Kidney epithelial cell (primary cell): ENCODE measurements around the gene BMP6. TPM values are rescaled to one million over a fixed set of nuclear protein-coding genes. Genes with fewer than 3 reads are reported as not detected.

Experiments
- DNase-seq: peaks from one replicate; pipeline ENCODE4 v3.0.0-alpha.2; 2010; ENCODE audit warnings: low read depth
- H3K27me3 ChIP-seq: 2 replicates; pipeline ENCODE4 v1.6.0; 2011; ENCODE audit warnings: low read length; ENCODE audit not compliant: control insufficient read depth, insufficient read depth
- H3K36me3 ChIP-seq: 2 replicates; pipeline ENCODE4 v1.5.1; 2011; ENCODE audit warnings: low read length; ENCODE audit not compliant: control insufficient read depth, insufficient read depth
- H3K4me3 ChIP-seq: 2 replicates; pipeline ENCODE4 v1.5.1; 2011; ENCODE audit warnings: low read depth, mild to moderate bottlenecking, control low read depth, low read length
- CTCF ChIP-seq: IDR thresholded peaks from 2 replicates; pipeline ENCODE4 v1.5.1; 2011; ENCODE audit warnings: mild to moderate bottlenecking, moderate library complexity, low read length, control low read depth, inconsistent platforms; ENCODE audit not compliant: insufficient read depth, poor library complexity, severe bottlenecking
- total RNA-seq: library from RNA; depleted of rRNA; stranded (reverse); fragments of >200 nt; gene quantifications from 2 replicates; pipeline ENCODE4 v1.2.3, GENCODE V29; 2015

The BMP6 gene
- total RNA-seq, 1 donor from 2014 or later = 1.1 TPM

- Histone ChIP-seq H3K36me3 (no peaks in the 10 kb centered on the region), H3K27me3 (no peaks in the 10 kb centered on the region), H3K4me3 (no peak overlapping the region)
- TF ChIP-seq CTCF = no peak
- no peak for DNase-seq
Measured at GRCh38 chr6:7819431-7820015, 93.6 kb downstream of the BMP6 start.

- Histone ChIP-seq H3K4me3 (no peak overlapping the region), H3K27me3 (no peaks in the 10 kb centered on the region), H3K36me3 (no peaks in the 10 kb centered on the region)
- no peak for TF ChIP-seq CTCF
- no peak for DNase-seq
Measured at GRCh38 chr6:7820288-7820835, 94.5 kb downstream of the BMP6 start.

- no peaks in the 10 kb centered on the region for H3K36me3 ChIP-seq
- TF ChIP-seq CTCF = no peak
- DNase-seq = no peak
- no peak overlapping the region for H3K4me3 ChIP-seq
- H3K27me3 ChIP-seq = no peaks in the 10 kb centered on the region
Measured at GRCh38 chr6:7821426-7821825, 95.5 kb downstream of the BMP6 start.

- H3K4me3 ChIP-seq = no peak overlapping the region
- H3K27me3 ChIP-seq = no peaks in the 10 kb centered on the region
- no peak for TF ChIP-seq CTCF
- no peak for DNase-seq
- H3K36me3 ChIP-seq = no peaks in the 10 kb centered on the region
Measured at GRCh38 chr6:7823552-7823951, 97.7 kb downstream of the BMP6 start.

- no peak for DNase-seq
- no peak overlapping the region for H3K4me3 ChIP-seq
- TF ChIP-seq CTCF = no peak
- no peaks in the 10 kb centered on the region for H3K27me3 ChIP-seq
- H3K36me3 ChIP-seq = no peaks in the 10 kb centered on the region
Measured at GRCh38 chr6:7825986-7826385, 100.1 kb downstream of the BMP6 start.

- no peak for DNase-seq
- no peaks in the 10 kb centered on the region for H3K36me3 ChIP-seq
- H3K4me3 ChIP-seq = no peak overlapping the region
- H3K27me3 ChIP-seq = no peaks in the 10 kb centered on the region
- no peak for TF ChIP-seq CTCF
Measured at GRCh38 chr6:7827142-7827541, 101.2 kb downstream of the BMP6 start.
